H9 (cell line): ENCODE results near the gene FOXF2. TPM values are rescaled to one million over a fixed set of nuclear protein-coding genes. Genes with fewer than 3 reads are reported as not detected.
A peak's percentile ranks its signal among the peaks of the same experiment; 100 is the strongest.

Source experiments
- DNase-seq: peaks from one replicate; pipeline ENCODE4 v3.0.0-alpha.2; 2017
- H2AFZ ChIP-seq: one replicate; pipeline ENCODE4 v1.6.1; 2013; ENCODE audit warnings: mild to moderate bottlenecking, low read length, control low read depth, moderate library complexity
- H2AK5ac ChIP-seq: 2 replicates; pipeline ENCODE4 v1.6.1; 2013; ENCODE audit warnings: low read length, control low read depth, mixed read lengths; ENCODE audit not compliant: insufficient read length
- H2BK120ac ChIP-seq: one replicate; pipeline ENCODE4 v1.6.1; 2013; ENCODE audit warnings: low read depth, mild to moderate bottlenecking, low read length, control low read depth, inconsistent platforms; ENCODE audit not compliant: poor library complexity, severe bottlenecking
- H2BK12ac ChIP-seq: 2 replicates; pipeline ENCODE4 v1.6.1; 2013; ENCODE audit warnings: low read length, control low read depth, mixed read lengths, low read depth; ENCODE audit not compliant: insufficient read length
- H2BK15ac ChIP-seq: 2 replicates; pipeline ENCODE4 v1.6.1; 2013; ENCODE audit warnings: low read depth, low read length, control low read depth
- H2BK20ac ChIP-seq: one replicate; pipeline ENCODE4 v1.6.1; 2013; ENCODE audit warnings: low read depth, mild to moderate bottlenecking, low read length, control low read depth, inconsistent platforms; ENCODE audit not compliant: poor library complexity, severe bottlenecking
- H2BK5ac ChIP-seq: 2 replicates; pipeline ENCODE4 v1.6.1; 2013; ENCODE audit warnings: low read length, control low read depth, mixed read lengths; ENCODE audit not compliant: insufficient read length
- H3K14ac ChIP-seq: 2 replicates; pipeline ENCODE4 v1.6.1; 2013; ENCODE audit warnings: low read length, control low read depth; ENCODE audit not compliant: insufficient read depth
- H3K18ac ChIP-seq: 2 replicates; pipeline ENCODE4 v1.6.1; 2013; ENCODE audit warnings: low read depth, mild to moderate bottlenecking, mixed read lengths, low read length, control low read depth; ENCODE audit not compliant: insufficient read length
- H3K23ac ChIP-seq: 2 replicates; pipeline ENCODE4 v1.6.1; 2013; ENCODE audit warnings: low read length, control low read depth, mixed read lengths, low read depth; ENCODE audit not compliant: insufficient read length
- H3K23me2 ChIP-seq: 2 replicates; pipeline ENCODE4 v1.6.1; 2013; ENCODE audit warnings: low read depth, mild to moderate bottlenecking, mixed read lengths, low read length, control low read depth; ENCODE audit not compliant: insufficient read length, poor library complexity, severe bottlenecking
- H3K27ac ChIP-seq: 2 replicates; pipeline ENCODE4 v1.5.1; 2013; ENCODE audit warnings: low read length, control low read depth, mixed read lengths, low read depth; ENCODE audit not compliant: insufficient read length
- H3K27me3 ChIP-seq: 2 replicates; pipeline ENCODE4 v1.6.1; 2013; ENCODE audit warnings: low read length, control low read depth, inconsistent platforms; ENCODE audit not compliant: insufficient read depth
- H3K4ac ChIP-seq: 2 replicates; pipeline ENCODE4 v1.6.1; 2013; ENCODE audit warnings: low read depth, mild to moderate bottlenecking, control low read depth, inconsistent platforms, low read length, moderate library complexity
- H3K4me1 ChIP-seq: 2 replicates; pipeline ENCODE4 v1.6.1; 2013; ENCODE audit warnings: low read length, control low read depth, inconsistent platforms; ENCODE audit not compliant: insufficient read depth
- H3K4me2 ChIP-seq: 2 replicates; pipeline ENCODE4 v1.6.1; 2013; ENCODE audit warnings: low read length, control low read depth, mixed read lengths; ENCODE audit not compliant: insufficient read length, insufficient read depth
- H3K56ac ChIP-seq: 2 replicates; pipeline ENCODE4 v1.6.1; 2013; ENCODE audit warnings: low read depth, mild to moderate bottlenecking, mixed read lengths, low read length, control low read depth; ENCODE audit not compliant: insufficient read length
- H3K79me1 ChIP-seq: 2 replicates; pipeline ENCODE4 v1.6.1; 2013; ENCODE audit warnings: low read depth, mild to moderate bottlenecking, moderate library complexity, low read length, control low read depth, inconsistent platforms; ENCODE audit not compliant: insufficient read depth, poor library complexity, severe bottlenecking
- H3K79me2 ChIP-seq: 2 replicates; pipeline ENCODE4 v1.6.1; 2013; ENCODE audit warnings: low read length, control low read depth, inconsistent platforms; ENCODE audit not compliant: insufficient read depth
- H3K9ac ChIP-seq: 2 replicates; pipeline ENCODE4 v1.6.1; 2013; ENCODE audit warnings: low read length, control low read depth, mixed read lengths; ENCODE audit not compliant: insufficient read length; ENCODE audit errors: extremely low read depth
- H3K9me3 ChIP-seq: one replicate; pipeline ENCODE4 v1.6.1; 2013; ENCODE audit warnings: low read depth, low read length, inconsistent platforms; ENCODE audit not compliant: control insufficient read depth
- H3T11ph ChIP-seq: one replicate; pipeline ENCODE4 v1.6.1; 2013; ENCODE audit warnings: mild to moderate bottlenecking, low read length, control low read depth, inconsistent platforms
- H4K20me1 ChIP-seq: one replicate; pipeline ENCODE4 v1.6.1; 2013; ENCODE audit not compliant: control insufficient read depth, insufficient read length, insufficient read depth
- H4K5ac ChIP-seq: 2 replicates; pipeline ENCODE4 v1.6.1; 2013; ENCODE audit warnings: low read depth, mild to moderate bottlenecking, mixed read lengths, low read length, control low read depth; ENCODE audit not compliant: insufficient read length
- H4K8ac ChIP-seq: replicated peaks from 2 replicates; pipeline ENCODE4 v1.6.1; 2013; ENCODE audit warnings: low read length, control low read depth, mixed read lengths, low read depth; ENCODE audit not compliant: insufficient read length
- H4K91ac ChIP-seq: 2 replicates; pipeline ENCODE4 v1.6.1; 2013; ENCODE audit warnings: low read depth, mild to moderate bottlenecking, moderate library complexity, mixed read lengths, low read length, control low read depth; ENCODE audit not compliant: insufficient read length
- H3K27ac Mint-ChIP-seq, 3 experiments: 2 replicates in 2 of 3; 3 replicates in 1 of 3; pipeline ENCODE4 v1.8.0; 2020 to 2021; ENCODE audit warnings: mixed read lengths in 3 of 3, mild to moderate bottlenecking in 1 of 3, moderate library complexity in 1 of 3
- H3K27me3 Mint-ChIP-seq: 2 replicates; pipeline ENCODE4 v1.8.0; 2021; ENCODE audit warnings: low read depth, mild to moderate bottlenecking, moderate library complexity, mixed read lengths
- H3K36me3 Mint-ChIP-seq, 3 experiments: 2 replicates in 2 of 3; 3 replicates in 1 of 3; pipeline ENCODE4 v1.8.0; 2020 to 2021; ENCODE audit warnings: low read depth in 3 of 3, mixed read lengths in 3 of 3; ENCODE audit not compliant: insufficient read depth in 1 of 3
- H3K4me1 Mint-ChIP-seq, 2 experiments: 2 replicates each; pipeline ENCODE4 v1.8.0; 2020; ENCODE audit warnings: mixed read lengths in 2 of 2
- H3K4me3 Mint-ChIP-seq, 2 experiments: 2 replicates in 1 of 2; 3 replicates in 1 of 2; pipeline ENCODE4 v1.8.0; 2020 to 2021; ENCODE audit warnings: mild to moderate bottlenecking in 2 of 2, mixed read lengths in 2 of 2, moderate library complexity in 1 of 2
- H3K9me3 Mint-ChIP-seq, 2 experiments: 2 replicates in 1 of 2; 3 replicates in 1 of 2; pipeline ENCODE4 v1.8.0; 2020; ENCODE audit warnings: mild to moderate bottlenecking in 2 of 2, mixed read lengths in 2 of 2, moderate library complexity in 1 of 2
- WGBS: extraction: QIAGEN DNeasy Blood & Tissue Kit; methylation state at CpG from one replicate; pipeline ENCODE4 v1.1.7; 2013; ENCODE audit warnings: missing lambda C conversion rate, low lambda C conversion rate, mixed read lengths; ENCODE audit not compliant: insufficient read length; ENCODE audit errors: extremely low coverage; 5-methylcytosine and 5-hydroxymethylcytosine counted together
- total RNA-seq: library from RNA; stranded (reverse); gene quantifications from 2 replicates; pipeline ENCODE4 v1.2.1, GENCODE V29; 2021
- TF ChIP-seq, protein P1 (sequence below): fragments of 200-600 bp; sonication (generic); conservative IDR thresholded peaks from 3 replicates; pipeline ENCODE4 v1.8.0; 2021; ENCODE audit warnings: antibody characterized with exemption, mild to moderate bottlenecking

The FOXF2 gene
- total RNA-seq, 1 experiment from 2014 or later = not detected

DNA sequence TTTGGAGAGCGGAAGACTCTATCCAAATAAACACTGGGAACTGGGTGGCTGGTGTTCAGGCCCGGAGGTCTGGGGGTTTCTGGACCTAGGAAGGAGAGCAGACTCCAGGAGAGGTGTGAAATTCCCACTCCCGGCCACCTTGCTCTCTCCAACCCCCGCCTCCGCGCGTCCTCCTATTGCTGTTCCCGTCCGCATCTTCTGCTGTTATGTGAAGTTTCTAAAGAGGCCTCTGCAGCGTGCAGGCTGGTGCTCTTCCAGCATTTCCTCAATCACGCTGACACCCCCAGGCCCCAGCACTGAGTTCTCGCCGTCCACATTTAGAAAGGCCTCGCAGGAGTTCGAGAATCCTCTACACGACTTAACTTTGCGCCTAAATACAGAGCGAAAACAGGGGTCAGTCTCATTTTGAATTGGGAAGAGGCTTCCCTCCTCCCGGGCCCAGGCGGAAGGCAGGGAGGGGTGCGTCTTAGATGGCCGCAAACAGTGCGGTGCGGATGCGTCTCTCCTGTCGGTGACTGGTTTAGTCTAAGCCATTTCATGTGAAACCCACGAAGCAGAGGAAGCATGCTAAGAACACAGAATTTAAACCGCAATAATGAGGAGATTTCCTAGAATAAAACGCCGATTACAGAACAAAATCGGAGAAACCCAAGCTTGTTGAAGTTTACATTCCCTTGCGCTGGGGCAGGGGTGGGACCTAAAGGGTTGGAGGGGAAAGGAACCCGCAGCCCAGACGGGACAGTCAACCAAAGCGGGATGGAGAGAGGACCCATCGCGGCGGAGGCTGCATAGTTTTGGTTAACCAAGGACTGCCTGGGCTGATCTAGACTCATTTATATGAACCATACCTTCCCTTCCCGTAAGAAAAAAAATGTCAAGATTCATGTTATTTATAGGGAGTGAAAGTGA, 4.0 kb upstream of the FOXF2 start:
- Histone ChIP-seq H3K27ac (no peak overlapping the region), H3K79me2 (no peaks in the 10 kb centered on the region), H2AK5ac (no peak overlapping the region), H3K23ac (no peak overlapping the region), H3K9me3 (no peaks in the 10 kb centered on the region), H3K4ac (no peak overlapping the region), H3K56ac (no peak overlapping the region), H2BK20ac (no peak overlapping the region), H3K4me2 (no peak overlapping the region), H3K4me1 (no peaks in the 10 kb centered on the region), H3T11ph (no peak overlapping the region), H4K20me1 (no peaks in the 10 kb centered on the region), H4K91ac (no peak overlapping the region), H3K79me1 (no peaks in the 10 kb centered on the region), H3K14ac (no peak overlapping the region), H2AFZ (no peak overlapping the region), H2BK12ac (no peak overlapping the region), H3K27me3 (peaks cover 81% of the 10 kb centered on the region), H4K5ac (no peak overlapping the region), H2BK15ac (no peak overlapping the region), H2BK5ac (no peak overlapping the region), H4K8ac (no peak overlapping the region), H3K9ac (no peak overlapping the region), H3K23me2 (peaks cover 15% of the 10 kb centered on the region), H3K18ac (no peak overlapping the region), H2BK120ac (no peak overlapping the region)
- no peak for DNase-seq
- peaks cover 27 to 38% of the 10 kb centered on the region in 2 experiments for H3K4me1 Mint-ChIP-seq
- WGBS = no CpG with 5 or more reads among the region's 39 CpGs
- H3K27me3 Mint-ChIP-seq = peaks cover 94% of the 10 kb centered on the region
- peaks cover 0 to 7% of the 10 kb centered on the region in 2 experiments; a peak in 3 of 5 replicates for H3K9me3 Mint-ChIP-seq
- H3K36me3 Mint-ChIP-seq = no peaks in the 10 kb centered on the region
- H3K27ac Mint-ChIP-seq = no peak overlapping the region
- TF ChIP-seq, protein P1, sequence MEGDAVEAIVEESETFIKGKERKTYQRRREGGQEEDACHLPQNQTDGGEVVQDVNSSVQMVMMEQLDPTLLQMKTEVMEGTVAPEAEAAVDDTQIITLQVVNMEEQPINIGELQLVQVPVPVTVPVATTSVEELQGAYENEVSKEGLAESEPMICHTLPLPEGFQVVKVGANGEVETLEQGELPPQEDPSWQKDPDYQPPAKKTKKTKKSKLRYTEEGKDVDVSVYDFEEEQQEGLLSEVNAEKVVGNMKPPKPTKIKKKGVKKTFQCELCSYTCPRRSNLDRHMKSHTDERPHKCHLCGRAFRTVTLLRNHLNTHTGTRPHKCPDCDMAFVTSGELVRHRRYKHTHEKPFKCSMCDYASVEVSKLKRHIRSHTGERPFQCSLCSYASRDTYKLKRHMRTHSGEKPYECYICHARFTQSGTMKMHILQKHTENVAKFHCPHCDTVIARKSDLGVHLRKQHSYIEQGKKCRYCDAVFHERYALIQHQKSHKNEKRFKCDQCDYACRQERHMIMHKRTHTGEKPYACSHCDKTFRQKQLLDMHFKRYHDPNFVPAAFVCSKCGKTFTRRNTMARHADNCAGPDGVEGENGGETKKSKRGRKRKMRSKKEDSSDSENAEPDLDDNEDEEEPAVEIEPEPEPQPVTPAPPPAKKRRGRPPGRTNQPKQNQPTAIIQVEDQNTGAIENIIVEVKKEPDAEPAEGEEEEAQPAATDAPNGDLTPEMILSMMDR = no peak
- H3K4me3 Mint-ChIP-seq = peak overlapping the region; percentile 10 to 69; a peak in 4 of 5 replicates
